DMS 273 (cell line): ENCODE data around the gene PPP1R9A.

Experiments
- DNase-seq: peaks from one replicate; lab custom pipeline; 2025; ENCODE audit not compliant: unreplicated experiment; lab: John Stamatoyannopoulos, UW

PPP1R9A gene

DNA sequence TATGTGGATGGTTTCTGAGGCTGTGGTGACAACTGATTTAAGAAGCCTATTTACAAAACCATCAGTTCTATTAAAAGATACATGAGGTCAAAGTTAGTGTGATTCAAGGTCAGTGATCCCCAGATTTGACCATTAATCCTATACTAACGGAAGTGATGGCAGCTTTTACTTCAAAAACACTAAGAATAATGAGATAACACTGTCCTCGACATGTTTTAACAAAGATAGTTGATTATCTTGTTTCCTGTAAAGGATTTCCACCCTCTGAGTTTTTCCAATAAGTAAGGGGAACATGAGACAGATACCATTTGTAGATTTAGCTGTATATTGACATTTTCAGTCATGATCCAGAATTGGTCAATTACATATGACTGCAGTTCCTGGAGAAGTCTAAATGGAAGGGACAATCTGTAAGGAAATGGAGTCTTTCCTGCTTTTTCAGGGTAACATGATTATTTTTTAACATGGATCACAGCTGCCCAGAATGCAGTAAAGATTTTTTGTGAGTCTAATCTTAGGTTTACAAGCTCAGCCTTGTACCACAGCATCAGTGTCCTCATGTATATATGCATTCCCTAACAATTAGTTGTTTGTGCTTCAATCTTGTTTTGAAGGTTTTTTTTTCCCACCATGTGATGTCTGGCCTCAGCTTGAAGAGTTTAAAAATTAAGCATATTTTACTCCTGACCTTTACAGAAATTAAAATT lies 188.0 kb downstream of the PPP1R9A start:
- no peak for DNase-seq

DNA sequence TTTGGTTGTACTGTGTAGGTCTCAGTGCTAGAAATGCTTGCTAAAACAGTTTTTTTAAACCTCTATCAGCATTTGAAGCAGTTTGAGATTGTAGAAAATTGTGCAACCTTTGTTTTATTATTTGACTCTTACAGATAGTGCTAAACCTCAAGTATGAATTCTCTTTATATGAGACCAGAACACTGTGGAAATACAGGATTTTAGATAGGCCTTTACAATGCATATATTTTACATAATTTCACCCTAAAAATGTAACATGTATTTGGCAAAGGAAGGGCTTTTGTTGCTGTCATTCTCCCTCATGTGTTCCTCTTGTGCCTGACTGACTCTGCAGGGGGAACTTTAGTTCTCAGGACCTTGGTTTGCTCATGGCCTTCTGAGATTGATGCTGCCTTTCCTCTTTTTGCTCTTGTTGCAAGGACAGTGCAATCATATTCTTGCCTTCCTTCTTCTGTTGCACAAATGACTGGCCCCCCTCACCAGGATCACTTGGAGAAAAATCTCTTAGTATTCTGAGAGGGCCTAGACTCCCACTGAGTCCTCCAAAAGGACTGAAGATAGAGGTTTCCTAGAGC lies 188.7 kb downstream of the PPP1R9A start:
- no peak for DNase-seq

DNA sequence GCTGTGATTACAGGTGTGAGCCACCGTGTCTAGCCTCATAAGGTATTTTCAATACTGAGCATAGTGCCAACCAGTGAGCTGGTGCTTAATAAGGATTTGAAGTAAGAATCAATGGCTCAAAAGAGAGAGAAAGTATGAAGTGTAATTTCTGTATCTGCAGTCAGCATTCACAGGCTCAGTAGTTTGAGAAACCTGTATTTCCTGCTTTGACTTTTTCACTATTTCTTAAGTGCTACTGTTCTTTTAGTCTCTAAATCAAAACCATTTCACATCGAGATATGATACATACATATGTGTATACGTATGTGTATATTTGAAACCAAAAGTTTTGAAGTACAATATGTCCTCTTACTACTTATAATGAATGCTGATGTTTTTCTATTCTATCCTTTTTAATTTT lies 189.9 kb downstream of the PPP1R9A start:
- no peak for DNase-seq

DNA sequence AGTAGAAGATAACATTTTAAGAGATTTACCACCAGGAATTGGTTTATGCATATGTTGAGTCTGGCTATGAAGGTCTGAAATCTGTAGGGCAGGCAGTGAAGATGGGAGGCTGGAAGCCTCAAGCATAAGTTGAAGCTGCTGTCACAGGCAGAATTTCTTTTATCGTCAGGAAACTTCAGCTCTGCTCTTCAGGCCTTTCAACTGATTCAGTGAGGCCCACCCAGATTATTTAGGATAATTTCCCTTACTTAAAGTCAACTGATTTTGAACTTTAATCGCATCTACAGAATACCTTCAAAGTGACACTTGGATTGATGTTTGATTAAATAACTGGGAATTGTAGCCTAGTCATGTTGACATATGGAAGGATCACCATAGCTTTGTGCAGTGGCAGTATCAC lies 190.5 kb downstream of the PPP1R9A start:
- no peak for DNase-seq

DNA sequence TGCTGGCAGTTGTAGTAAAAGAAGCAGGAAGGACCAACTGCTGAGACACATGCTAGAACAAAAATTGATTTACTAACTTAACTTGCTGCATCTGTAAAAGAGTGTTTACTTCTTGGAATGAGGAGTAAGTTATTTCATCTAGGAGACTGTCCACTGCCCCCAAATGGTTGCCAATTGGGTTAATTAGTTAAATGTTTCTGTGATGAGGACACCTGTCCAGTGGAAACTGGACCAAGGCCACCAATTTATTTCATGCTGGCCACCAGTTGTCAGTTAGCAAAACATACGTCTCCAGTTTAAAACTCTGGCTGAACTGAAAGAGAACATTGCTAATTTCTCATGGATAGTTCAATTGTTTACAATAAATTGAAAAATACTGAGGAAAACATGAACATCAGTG lies 191.7 kb downstream of the PPP1R9A start:
- no peak for DNase-seq

DNA sequence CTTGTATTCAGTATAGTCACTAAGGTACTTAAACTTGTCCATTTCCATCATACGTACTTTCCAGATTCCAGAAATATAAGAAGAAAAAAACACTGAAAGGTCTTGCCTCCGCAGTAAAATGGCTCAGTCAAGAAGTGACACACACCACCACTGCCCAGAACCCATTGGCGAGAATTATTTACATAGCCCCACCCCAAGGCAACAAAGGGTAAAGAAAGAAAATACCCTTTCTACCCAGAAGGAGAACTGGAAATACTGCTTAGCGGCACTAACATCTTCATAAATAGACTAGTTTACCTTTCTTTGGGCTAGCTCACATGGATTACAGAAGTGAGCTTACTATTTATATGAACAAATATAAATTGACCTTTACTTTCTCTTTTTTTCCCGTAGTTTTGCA lies 194.0 kb downstream of the PPP1R9A start:
- DNase-seq, result no peak

DNA sequence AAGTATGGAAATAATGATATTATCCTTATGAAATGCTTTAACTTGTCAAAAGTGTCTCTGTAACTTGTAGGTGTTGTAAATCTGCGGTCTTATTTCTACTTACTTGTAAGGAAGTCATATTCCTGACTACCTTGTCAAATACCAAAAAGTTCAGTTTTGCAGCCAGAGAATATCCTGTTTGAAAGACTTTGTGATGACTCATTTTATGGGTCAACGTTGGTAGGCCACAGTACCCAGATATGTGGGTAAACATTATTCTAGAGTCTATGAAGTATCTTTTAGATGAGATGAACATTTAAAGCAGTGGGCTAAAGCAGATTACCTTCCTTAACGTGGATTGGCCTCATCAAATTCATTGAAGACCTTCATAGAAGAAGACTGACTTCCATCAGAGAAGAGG lies 195.3 kb downstream of the PPP1R9A start:
- no peak for DNase-seq

DNA sequence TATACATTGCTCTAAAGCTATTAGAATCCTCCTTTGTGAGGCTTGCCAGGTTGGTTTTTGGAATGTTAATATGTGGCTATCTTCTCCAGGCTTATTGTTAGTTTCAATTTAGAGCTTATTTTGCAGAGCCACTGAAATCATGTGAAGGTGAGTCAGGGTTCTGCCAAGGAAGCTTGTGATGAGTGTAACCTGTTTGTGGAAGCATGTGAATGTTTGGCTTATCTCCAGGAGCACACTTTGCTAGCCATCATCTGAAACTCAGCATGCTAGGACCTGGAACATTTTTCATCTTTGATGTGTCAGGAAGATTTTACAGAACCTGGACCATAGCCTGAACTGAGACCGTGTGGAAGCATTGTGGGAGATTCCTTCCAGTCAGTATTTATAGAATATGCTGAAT lies 197.3 kb downstream of the PPP1R9A start:
- DNase-seq, result no peak

DNA sequence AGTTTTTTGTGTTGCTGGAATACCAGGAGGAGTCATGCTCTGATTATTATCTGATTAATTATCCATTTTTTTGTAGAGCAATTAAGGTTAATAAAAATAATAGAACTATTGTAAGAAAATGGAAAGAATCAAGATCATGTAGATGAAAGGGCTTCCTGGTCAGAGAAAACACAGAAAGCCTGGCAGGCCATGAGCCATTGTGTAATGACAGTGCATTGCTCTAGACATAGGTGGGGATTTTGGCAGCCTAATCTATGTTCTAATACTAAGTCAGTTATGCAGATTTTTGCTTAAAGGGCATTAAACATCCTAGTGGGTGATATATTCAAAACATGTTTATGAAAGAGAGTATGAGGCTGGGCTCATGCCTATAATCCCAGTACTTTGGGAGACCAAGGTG lies 198.2 kb downstream of the PPP1R9A start:
- DNase-seq, result no peak

DNA sequence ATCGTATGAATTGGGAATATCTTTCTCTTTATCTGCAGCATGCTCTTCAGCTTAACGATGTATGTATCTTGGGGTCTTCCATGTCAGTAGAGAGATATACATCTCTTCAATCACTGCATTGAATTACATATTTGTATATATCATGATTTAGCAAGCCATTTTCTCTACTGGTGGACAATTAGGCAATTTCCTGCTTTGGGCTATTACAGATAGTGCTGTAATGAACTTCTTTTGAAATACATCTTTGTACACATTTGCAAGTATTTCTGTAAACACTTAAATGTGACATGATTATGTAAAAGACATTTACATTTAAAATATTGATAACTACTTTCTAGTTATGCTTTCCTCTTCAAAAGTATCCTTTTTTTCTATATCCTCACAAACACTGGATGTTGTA lies 199.0 kb downstream of the PPP1R9A start:
- no peak for DNase-seq

DNA sequence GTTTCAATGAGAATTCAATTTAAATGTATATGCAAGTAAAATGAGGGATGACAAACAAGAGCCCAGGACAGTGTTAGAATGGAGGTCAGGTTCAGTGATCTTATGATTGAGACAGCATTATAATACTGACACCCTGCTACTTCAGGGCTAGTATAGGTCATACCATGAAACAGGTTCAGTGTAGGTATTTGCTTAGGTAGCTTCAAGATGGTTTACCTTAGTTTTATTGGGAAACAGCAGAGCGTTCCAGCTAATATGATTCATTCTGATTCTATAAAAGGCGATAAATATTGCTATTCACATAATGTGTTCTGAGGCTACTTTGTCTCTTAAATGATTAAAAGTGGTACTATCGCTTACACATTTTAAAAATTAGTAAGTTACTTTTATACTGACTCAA lies 203.3 kb downstream of the PPP1R9A start:
- DNase-seq, result no peak

DNA sequence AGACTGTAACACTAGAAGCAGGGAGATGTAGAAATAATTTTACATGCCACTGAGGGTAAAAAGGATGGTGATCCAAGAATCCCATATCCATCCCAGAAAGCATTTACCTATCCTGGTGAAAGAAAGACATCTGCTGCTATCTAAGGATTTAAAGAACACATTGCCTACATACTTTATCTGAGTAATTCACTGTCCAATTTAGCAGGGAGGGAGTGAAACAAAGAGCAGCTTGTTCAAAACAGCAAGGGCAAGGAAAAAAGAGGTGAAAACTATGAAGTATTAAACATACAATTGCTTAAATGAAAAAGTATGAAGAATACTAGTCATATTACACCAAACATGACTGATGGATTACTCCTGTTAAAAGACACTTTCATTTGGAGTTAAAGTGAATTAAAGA lies 206.2 kb downstream of the PPP1R9A start:
- DNase-seq, result no peak

DNA sequence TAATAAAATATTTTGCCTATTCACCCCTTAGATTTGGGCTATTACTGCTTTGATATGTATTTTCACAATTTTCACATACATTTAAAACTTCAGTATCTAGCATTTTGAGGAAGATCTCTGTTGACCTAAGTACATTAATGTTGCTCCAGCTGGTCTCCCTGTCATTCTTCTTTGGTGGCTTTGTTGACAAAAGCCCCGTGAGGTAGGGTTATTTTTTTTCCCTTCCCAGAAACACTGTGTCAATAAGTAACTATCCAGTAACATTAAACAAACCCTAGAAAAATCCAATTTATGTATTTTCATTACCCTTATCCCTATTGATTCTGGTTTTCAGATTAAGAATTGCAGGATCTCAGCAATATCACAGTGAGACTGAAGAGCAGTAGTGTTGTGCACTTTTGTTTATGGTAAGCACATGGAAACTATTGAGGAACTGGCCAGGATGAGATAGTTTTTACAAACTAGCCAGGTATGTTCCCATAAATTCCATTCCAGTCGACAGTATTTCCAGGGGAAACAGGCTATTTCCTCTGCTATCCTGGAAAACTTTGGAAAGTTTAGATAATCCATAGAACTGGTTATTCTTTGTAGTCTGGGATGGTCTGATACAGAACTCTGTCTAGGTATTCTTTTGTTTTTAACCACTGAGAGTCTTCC lies 218.8 kb downstream of the PPP1R9A start:
- no peak for DNase-seq

DNA sequence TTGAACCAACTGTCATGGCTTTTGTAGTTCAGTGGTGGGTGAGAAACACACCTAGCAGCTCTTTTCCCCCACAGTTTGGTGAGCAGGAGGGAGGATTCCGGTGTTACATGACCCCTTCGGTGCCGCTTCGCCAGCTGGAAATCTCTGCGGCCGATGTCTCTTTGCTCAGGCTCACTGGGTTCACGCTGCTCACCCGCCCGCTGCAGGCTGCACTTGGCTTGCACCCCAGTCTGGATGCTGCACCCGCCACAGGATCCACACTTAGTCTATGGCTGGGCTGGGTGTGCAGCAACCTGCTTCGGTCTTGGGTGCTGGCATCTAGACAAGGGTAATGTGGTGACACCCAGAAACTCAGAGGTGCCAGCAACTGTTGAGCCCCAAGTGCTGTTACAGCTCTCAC lies 225.1 kb downstream of the PPP1R9A start:
- no peak for DNase-seq

DNA sequence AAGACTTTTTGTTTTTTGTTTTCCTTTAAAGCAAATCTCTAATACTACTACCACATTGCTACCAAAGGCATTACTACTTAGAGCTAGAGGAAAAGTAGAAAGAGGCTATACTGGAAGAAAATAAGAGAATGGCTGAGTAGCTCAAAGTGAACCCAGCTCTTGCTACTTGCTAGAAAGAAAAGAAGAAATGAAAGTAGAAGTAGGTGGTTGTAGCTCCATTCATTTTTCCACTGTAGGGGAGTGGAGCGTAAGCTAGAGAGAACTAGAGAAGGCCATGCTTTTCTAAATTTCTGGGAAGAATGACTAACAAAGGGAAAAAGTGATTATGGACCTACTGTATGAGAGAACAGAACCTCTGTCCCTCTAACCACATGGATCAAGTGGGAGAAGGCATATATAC lies 232.5 kb downstream of the PPP1R9A start:
- DNase-seq, result no peak

DNA sequence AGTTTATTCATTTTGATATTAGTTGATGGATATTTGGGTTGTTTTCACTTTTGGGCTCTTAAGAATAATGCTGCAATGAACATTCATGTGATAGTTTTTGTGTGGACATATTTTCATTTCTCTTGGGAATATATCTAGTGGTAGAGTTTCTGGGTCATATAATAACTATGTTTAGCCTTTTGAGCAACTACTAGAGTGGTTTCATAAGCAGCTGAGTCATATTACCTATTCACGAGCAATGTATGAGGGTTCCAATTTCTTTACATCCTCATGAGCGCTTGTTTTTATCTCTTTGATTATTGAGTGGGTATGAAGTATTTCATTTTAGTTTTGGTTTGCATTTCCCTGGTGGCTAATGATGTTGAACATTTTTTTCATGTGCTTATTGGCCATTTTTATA lies 234.4 kb downstream of the PPP1R9A start:
- no peak for DNase-seq

DNA sequence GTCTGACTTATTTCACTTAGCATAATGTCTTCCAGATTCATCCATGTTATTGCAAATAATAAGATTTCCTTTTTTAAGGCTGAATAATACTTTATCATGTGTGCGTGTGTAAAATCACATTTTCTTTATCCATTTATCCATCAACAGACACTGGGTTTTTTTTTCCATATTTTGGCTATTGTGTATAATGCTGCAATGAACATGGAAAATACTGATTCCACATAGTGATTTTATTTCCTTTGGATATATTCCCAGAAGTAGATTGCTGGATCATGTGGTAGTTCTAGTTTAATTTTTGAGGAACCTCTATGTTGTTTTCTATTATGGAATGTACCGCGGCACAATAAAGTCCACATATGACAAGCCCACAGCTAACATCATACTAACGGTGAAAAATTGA lies 236.9 kb downstream of the PPP1R9A start:
- no peak for DNase-seq

DNA sequence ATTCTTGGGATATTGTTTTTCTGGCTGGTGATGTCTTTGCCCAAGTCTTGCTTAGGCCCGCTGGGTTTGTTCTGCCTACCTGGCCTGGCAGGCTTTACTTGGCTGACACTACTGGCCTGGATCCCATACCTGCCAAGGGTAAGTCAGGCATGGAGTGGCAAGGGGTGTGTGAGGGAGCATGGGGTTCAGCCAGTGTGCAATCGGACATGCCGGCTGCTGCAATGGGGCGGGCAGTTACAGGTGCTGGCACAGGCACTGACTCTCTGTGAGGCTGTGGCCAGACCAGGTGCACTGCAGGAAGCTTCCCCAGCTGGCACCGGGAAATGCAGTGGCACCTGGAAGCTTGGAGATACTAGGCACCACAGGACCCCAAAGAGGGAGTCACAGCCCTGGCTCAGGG lies 248.6 kb downstream of the PPP1R9A start:
- no peak for DNase-seq

DNA sequence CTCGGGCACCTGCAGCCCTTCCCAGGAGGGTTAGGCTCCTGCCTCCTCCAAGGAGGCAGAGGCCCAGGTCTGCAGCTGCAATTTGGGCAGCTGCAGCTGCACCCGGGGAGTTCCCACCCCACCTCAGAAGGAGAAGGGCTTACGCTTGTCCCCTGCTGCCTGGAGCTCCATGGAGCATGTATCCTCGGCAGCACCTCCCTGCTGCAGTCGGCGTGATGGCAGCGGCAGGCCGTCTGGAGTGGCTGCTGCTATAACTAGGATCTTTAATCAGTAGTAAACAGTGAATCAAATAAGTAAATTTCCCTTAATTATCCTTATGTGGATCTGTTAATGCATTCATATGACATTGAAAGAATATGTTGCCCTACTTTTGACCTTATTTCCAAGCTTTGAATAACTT lies 250.0 kb downstream of the PPP1R9A start:
- no peak for DNase-seq

DNA sequence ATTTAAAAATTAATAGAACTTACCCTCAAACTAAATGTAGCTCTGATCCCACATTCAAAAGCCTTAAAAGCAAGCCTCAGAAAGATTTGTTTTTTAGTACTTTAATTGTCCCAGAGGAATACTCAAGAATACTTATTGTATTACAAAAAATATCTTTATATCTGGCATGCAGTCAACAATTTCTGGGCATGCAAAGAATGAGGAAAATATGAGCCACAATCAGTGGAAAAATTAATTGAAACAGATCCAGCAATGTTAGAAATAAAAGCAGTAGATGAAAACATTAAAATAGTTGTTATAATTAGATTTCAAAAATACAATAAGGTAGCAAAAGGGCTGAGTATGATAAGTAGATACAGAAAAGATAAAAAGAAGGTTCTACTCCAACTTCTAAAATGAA lies 262.3 kb downstream of the PPP1R9A start:
- DNase-seq, result no peak

DNA sequence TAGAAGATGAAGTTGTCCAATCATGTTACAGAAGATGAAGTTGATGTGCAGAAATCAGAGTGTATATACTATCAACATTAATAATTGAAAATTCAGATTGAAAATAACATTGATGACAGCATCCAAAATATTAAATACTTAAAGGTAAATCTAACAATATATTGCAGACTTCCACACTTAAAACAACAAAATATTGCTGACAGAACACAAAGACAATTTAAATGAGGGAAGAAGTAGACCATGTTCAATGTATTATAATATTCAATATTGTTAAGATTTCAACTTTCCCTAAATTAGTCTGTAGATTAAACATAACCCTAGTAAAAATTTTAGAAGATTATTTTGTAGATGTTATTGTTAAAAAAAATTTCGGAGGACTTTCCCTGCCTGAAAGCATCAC lies 265.0 kb downstream of the PPP1R9A start:
- no peak for DNase-seq

DNA sequence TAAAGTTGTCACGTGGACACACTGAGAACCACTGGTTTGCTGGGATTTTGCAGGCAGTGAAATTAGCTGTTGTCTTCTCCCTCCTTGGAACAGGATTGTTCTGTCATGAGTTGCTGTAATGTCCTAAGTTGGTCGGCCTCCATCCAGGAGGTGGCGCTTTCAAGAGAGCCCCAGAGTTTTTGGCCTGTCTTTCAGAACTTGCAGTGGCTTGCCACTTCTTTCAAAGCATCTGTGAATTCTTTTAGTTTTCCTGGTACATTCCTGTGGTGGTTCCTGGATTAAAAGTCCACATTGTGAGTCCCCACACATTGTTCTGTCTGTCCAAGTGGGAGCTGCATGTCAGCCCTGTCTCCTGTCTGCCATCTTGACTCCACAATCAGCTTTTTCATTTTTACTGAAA lies 283.1 kb downstream of the PPP1R9A start:
- no peak for DNase-seq

DNA sequence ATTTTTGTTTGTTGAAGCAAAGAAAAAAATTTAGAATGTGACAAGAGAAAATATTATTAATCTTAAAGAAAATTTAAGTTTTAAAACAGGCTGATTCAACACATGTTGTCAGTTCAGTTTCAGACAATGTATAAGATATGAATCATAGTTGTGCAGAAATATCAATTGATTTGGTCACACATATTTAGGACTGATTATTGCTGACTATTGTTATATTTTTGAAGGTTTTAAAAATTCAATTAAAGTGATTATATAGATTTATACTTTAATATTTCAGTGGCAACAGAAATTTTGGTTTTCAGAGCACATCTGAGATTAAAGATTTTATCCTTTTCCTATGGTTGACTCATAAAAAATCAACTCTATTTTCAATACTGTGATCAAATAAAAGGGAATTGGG lies 284.4 kb downstream of the PPP1R9A start:
- no peak for DNase-seq
